HL-60 (cell line): ENCODE data around the gene SYT7.

Experiments used
- DNase-seq, 2 experiments: peaks; one replicate each; pipeline ENCODE4 v3.0.0-alpha.2; 2010 to 2020; ENCODE audit warnings: low read depth in 1 of 2, low spot score in 1 of 2
- H3K27ac ChIP-seq: fragments of 250-450 bp; sonication (Bioruptor Pico); replicated peaks from 2 replicates; pipeline ENCODE4 v1.5.1; 2020; ENCODE audit warnings: mild to moderate bottlenecking, moderate library complexity
- H3K27me3 ChIP-seq: fragments of 250-450 bp; sonication (Bioruptor Pico); 2 replicates; pipeline ENCODE4 v1.5.1; 2021; ENCODE audit warnings: mild to moderate bottlenecking, moderate library complexity; ENCODE audit not compliant: insufficient read depth, poor library complexity, severe bottlenecking
- H3K4me3 ChIP-seq: replicated peaks from 2 replicates; pipeline ENCODE4 v1.5.1; 2011; ENCODE audit warnings: mild to moderate bottlenecking, control low read depth, low read length; ENCODE audit not compliant: insufficient read depth
- CTCF ChIP-seq: IDR thresholded peaks from one replicate; pipeline ENCODE4 v1.5.1; 2011; ENCODE audit warnings: low read length, control low read depth, inconsistent platforms; ENCODE audit not compliant: insufficient read depth
- GABPA ChIP-seq: IDR thresholded peaks from 2 replicates; pipeline ENCODE4 v1.6.1; 2012; ENCODE audit warnings: low read depth
- POLR2AphosphoS5 ChIP-seq: IDR thresholded peaks from 2 replicates; pipeline ENCODE4 v1.6.1; 2012; ENCODE audit warnings: low read depth
- REST ChIP-seq: IDR thresholded peaks from 2 replicates; pipeline ENCODE4 v1.6.1; 2012; ENCODE audit warnings: low read depth; ENCODE audit not compliant: insufficient replicate concordance
- SPI1 ChIP-seq: IDR thresholded peaks from 2 replicates; pipeline ENCODE4 v1.6.1; 2012; ENCODE audit warnings: low read depth, mild to moderate bottlenecking, borderline replicate concordance

SYT7 gene

GRCh38 chr11:61510974-61511373 is 69.9 kb downstream of the SYT7 start:
- no peak for DNase-seq
- Histone ChIP-seq H3K27me3 (peaks cover 29% of the 10 kb centered on the region), H3K4me3 (no peak overlapping the region), H3K27ac (no peak overlapping the region)
- TF ChIP-seq CTCF (no peak), SPI1 (no peak), REST (no peak)

GRCh38 chr11:61510166-61510919 is 70.5 kb downstream of the SYT7 start:
- Histone ChIP-seq H3K27me3 (peaks cover 31% of the 10 kb centered on the region), H3K4me3 (no peak overlapping the region), H3K27ac (no peak overlapping the region)
- no peak for TF ChIP-seq REST
- TF ChIP-seq GABPA = no peak
- no peak for TF ChIP-seq SPI1
- TF ChIP-seq POLR2AphosphoS5 = no peak
- no peak for TF ChIP-seq CTCF
- no peak for DNase-seq

- Histone ChIP-seq H3K4me3 (no peak overlapping the region), H3K27me3 (peaks cover 31% of the 10 kb centered on the region), H3K27ac (no peak overlapping the region)
- no peak for TF ChIP-seq REST
- TF ChIP-seq GABPA = no peak
- TF ChIP-seq CTCF = peak; percentile 65
- no peak for TF ChIP-seq SPI1
- peak; percentile 76 to 82 for DNase-seq
These were observed 71.5 kb downstream of the SYT7 start for GRCh38 chr11:61509043-61510029.
